ENCODE measurements around the gene DNAAF2. TPM values are rescaled to one million over a fixed set of nuclear protein-coding genes. Genes with fewer than 3 reads are reported as not detected.
"Not testable (repeated sequence)": the region's sequence is repeated elsewhere in the genome, so short reads cannot be mapped to it uniquely, and the experiment has no call there.

DNAAF2 gene
- total RNA-seq, 4 donors from 2014 or later = 9.6 to 21.7 (median 19.4) TPM

GRCh38 chr14:49621114-49621881 is 13.7 kb downstream of the DNAAF2 start:
- DNase-seq = peak; percentile 75
- 0 to 1% methylated on average over 8 to 50 of the region's 65 CpGs for WGBS, 2 donors (ENCODE audit: low coverage in 1 of 2)
- Histone ChIP-seq H3K4me3 (peak overlapping the region; percentile 79 to 99 (median 93)), H3K9me3 (no peaks in the 10 kb centered on the region), H3K27me3 (no peaks in the 10 kb centered on the region), H3K27ac (peak overlapping the region; percentile 95 to 99 (median 96)), H3K36me3 (peaks cover 0 to 20% (median 3%) of the 10 kb centered on the region in 4 donors), H3K4me1 (peaks cover 5 to 58% (median 39%) of the 10 kb centered on the region in 4 donors)
- no peak for TF ChIP-seq EP300 (IDR thresholded peaks at IDR 0.05; ENCODE audit: low read depth)
- no peak for TF ChIP-seq POLR2AphosphoS5 (IDR thresholded peaks at IDR 0.05)
- TF ChIP-seq, protein P1, sequence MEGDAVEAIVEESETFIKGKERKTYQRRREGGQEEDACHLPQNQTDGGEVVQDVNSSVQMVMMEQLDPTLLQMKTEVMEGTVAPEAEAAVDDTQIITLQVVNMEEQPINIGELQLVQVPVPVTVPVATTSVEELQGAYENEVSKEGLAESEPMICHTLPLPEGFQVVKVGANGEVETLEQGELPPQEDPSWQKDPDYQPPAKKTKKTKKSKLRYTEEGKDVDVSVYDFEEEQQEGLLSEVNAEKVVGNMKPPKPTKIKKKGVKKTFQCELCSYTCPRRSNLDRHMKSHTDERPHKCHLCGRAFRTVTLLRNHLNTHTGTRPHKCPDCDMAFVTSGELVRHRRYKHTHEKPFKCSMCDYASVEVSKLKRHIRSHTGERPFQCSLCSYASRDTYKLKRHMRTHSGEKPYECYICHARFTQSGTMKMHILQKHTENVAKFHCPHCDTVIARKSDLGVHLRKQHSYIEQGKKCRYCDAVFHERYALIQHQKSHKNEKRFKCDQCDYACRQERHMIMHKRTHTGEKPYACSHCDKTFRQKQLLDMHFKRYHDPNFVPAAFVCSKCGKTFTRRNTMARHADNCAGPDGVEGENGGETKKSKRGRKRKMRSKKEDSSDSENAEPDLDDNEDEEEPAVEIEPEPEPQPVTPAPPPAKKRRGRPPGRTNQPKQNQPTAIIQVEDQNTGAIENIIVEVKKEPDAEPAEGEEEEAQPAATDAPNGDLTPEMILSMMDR (IDR thresholded peaks at IDR 0.05) = peak in 1 of 5 experiments; percentile 3
- TF ChIP-seq POLR2A (IDR thresholded peaks at IDR 0.05) = no peak
- in situ Hi-C loops (cut with MboI; ENCODE audit: low pct_ligation_motif_present in 1 of 4, low pct_unique_long_range_greater_than_20kb in 1 of 4, low sequenced_read_pairs in 3 of 4) (no loop called here), intact Hi-C loops (cut with DNase I; ENCODE audit: low total_unique reads) (no loop called here)

DNA sequence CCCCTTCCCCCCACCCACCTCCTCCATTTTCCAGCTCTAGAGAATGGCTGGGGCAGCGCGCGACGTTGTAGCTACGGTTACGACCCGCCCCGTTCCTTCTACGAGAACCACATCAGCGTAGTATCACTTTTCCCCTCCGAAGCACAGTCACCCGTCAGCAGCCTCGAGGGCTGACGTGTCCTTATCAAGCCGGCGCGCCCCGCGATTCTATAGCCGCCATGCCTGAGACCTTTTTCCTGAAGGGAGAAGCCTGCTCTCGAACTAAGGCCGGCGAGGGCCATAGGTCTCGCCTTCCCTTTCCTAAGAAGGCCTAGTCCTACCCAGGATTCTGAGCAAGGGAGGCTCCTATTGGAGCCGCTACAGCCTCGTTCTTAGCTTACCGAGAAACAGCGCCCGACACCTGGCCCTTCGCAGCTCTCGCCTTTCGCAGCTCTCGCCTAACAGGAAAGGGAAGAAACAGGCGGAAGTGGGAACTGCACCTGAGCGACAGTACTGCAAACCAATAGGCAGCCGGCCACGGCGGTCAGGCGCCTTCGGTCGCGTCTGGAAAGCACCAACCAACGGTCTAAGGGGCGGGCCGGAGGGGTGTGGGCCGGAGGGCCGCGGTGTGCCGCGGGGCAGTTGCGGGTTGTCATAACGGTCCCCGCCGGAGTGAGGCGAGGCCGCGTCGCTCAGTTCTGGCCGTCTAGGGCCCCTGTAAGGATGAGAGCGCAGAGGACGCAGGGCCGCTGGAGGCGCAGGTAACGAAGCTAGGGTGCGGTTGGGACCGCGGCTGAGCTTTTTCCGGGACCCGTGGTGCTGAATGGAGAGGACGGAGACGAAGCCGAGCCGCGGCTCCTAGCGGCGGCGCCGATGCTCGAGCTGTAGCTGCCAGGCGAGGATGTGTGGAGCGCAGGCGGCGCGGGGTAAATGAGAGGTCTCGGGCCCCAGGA is 14.6 kb downstream of the DNAAF2 start, which contains the start of the genes MGAT2 and RPL36AL:
Gene MGAT2, plus strand, starts transcription at position 618 of the 932 bp plus-strand sequence. CDS start 470 bp downstream, outside the sequence.
Gene RPL36AL, minus strand, starts transcription at position 445 of the 932 bp plus-strand sequence. CDS start 1,522 bp downstream, outside the sequence.
- DNase-seq = peak; percentile 99
- H3K4me3 ChIP-seq = peak within 1 kb of the TSS; percentile 79 to 99 (median 93)
- in situ Hi-C loops (cut with MboI; ENCODE audit: low pct_ligation_motif_present in 1 of 4, low pct_unique_long_range_greater_than_20kb in 1 of 4, low sequenced_read_pairs in 3 of 4) (no loop called here), intact Hi-C loops (cut with DNase I; ENCODE audit: low total_unique reads) (no loop called here)
- H3K4me1 ChIP-seq = peaks cover 5 to 58% (median 39%) of the 10 kb centered on the region in 4 donors
- peak within 1 kb of the TSS; percentile 95 to 99 (median 96) for H3K27ac ChIP-seq
- no peak for TF ChIP-seq EP300 (IDR thresholded peaks at IDR 0.05; ENCODE audit: low read depth)
- TF ChIP-seq, protein P1 (IDR thresholded peaks at IDR 0.05) = peak in 4 of 5 experiments; percentile 1 to 60 (median 36)
- TF ChIP-seq POLR2AphosphoS5 (IDR thresholded peaks at IDR 0.05) = peak; percentile 98 to 100 (median 99)
- TF ChIP-seq POLR2A (IDR thresholded peaks at IDR 0.05) = peak; percentile 99
- no peaks in the 10 kb centered on the region for H3K9me3 ChIP-seq
- H3K27me3 ChIP-seq = no peaks in the 10 kb centered on the region
- WGBS, 2 donors (ENCODE audit: low coverage in 1 of 2) = 0% methylated on average over 9 to 79 of the region's 85 CpGs
- H3K36me3 ChIP-seq = peaks cover 0 to 12% (median 3%) of the 10 kb centered on the region in 4 donors

DNA sequence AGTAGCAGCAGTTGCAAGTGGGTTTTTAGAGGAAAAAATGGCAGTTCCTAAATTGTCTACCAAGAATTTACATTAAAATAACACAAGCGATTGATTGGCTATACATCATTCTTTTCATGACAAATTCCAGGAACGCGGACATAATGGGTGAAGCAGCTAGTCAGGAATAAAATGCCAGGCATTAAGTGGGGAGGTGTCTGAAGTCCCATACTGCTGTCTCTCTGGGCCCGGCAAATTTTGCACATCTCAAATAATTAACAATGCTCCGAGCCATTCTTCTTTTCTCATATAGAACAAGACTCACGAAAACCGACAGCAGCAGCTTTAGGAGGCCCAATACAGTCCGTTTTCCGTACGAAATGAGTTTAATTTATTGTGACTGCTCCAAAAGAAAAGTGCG is 15.3 kb downstream of the DNAAF2 start:
- in situ Hi-C loops (cut with MboI; ENCODE audit: low pct_ligation_motif_present in 1 of 4, low pct_unique_long_range_greater_than_20kb in 1 of 4, low sequenced_read_pairs in 3 of 4) = no loop called here
- intact Hi-C loops (cut with DNase I; ENCODE audit: low total_unique reads) = no loop called here
- WGBS, 2 donors (ENCODE audit: low coverage in 1 of 2) = 1% methylated on average over 10 to 11 of the region's 11 CpGs

GRCh38 chr14:49619273-49619672 is 15.8 kb downstream of the DNAAF2 start:
- H3K27me3 ChIP-seq; intact Hi-C loops (cut with DNase I; ENCODE audit: low total_unique reads); in situ Hi-C loops (cut with MboI; ENCODE audit: low pct_ligation_motif_present in 1 of 4, low pct_unique_long_range_greater_than_20kb in 1 of 4, low sequenced_read_pairs in 3 of 4); H3K9me3 ChIP-seq: not testable (repeated sequence)
- H3K4me3 ChIP-seq = peak overlapping the region; percentile 79 to 99 (median 90)
- DNase-seq = peak; percentile 25
- WGBS, 2 donors (ENCODE audit: low coverage in 1 of 2) = 29 to 41% methylated on average over 6 to 19 of the region's 19 CpGs
- H3K36me3 ChIP-seq = peaks cover 0 to 12% (median 3%) of the 10 kb centered on the region in 4 donors
- peak overlapping the region; percentile 95 to 99 (median 96) for H3K27ac ChIP-seq
- peaks cover 5 to 50% (median 37%) of the 10 kb centered on the region in 4 donors for H3K4me1 ChIP-seq

More for the DNA sequence above, 15.3 kb downstream of the DNAAF2 start:
- peaks cover 5 to 54% (median 39%) of the 10 kb centered on the region in 4 donors for H3K4me1 ChIP-seq
- H3K9me3 ChIP-seq = no peaks in the 10 kb centered on the region
- H3K27me3 ChIP-seq = no peaks in the 10 kb centered on the region
- peaks cover 0 to 10% (median 3%) of the 10 kb centered on the region in 4 donors for H3K36me3 ChIP-seq
- H3K27ac ChIP-seq = peak overlapping the region; percentile 95 to 99 (median 96)
- H3K4me3 ChIP-seq = peak overlapping the region; percentile 79 to 99 (median 90)
- TF ChIP-seq POLR2A (IDR thresholded peaks at IDR 0.05) = no peak
- no peak for TF ChIP-seq POLR2AphosphoS5 (IDR thresholded peaks at IDR 0.05)
- DNase-seq = no peak

Data from transverse colon (tissue), 4 donors.